ENCODE data around the gene SLC44A1.

- TF ChIP-seq CTCF (IDR thresholded peaks at IDR 0.05) (no peak), POLR2AphosphoS5 (IDR thresholded peaks at IDR 0.05) (no peak), POLR2A (IDR thresholded peaks at IDR 0.05) (no peak)
Measured at GRCh38 chr9:105269593-105269992, 25.1 kb downstream of the SLC44A1 start.
